DND-41 (cell line): Measurements from ENCODE around the gene CCDC68.

Experiments
- ATAC-seq: fragments of 200-7000 bp; cut with Tn5 transposase; 3 replicates; pipeline ENCODE4 v1.9.1; 2021; ENCODE audit warnings: low read depth; ENCODE audit not compliant: insufficient read depth
- DNase-seq: peaks from one replicate; pipeline ENCODE4 v3.0.0-alpha.2; 2020
- H2AFZ ChIP-seq: 2 replicates; pipeline ENCODE4 v1.6.0; 2012; ENCODE audit warnings: low read depth, low read length
- H3K27ac ChIP-seq: 2 replicates; pipeline ENCODE4 v1.5.1; 2012; ENCODE audit warnings: low read length, inconsistent platforms
- H3K27me3 ChIP-seq: fragments of 200-600 bp; sonication (generic); 2 replicates; pipeline ENCODE4 v1.6.0; 2012; ENCODE audit warnings: low read length, mild to moderate bottlenecking, inconsistent platforms; ENCODE audit not compliant: insufficient read depth, poor library complexity
- H3K36me3 ChIP-seq: 2 replicates; pipeline ENCODE4 v1.5.1; 2012; ENCODE audit warnings: low read length, inconsistent platforms; ENCODE audit not compliant: insufficient read depth
- H3K4me1 ChIP-seq: 2 replicates; pipeline ENCODE4 v1.5.1; 2012; ENCODE audit warnings: mild to moderate bottlenecking, low read length; ENCODE audit not compliant: insufficient read depth
- H3K4me2 ChIP-seq: 2 replicates; pipeline ENCODE4 v1.6.0; 2012; ENCODE audit warnings: mild to moderate bottlenecking, moderate library complexity, low read length, inconsistent platforms; ENCODE audit not compliant: insufficient read depth
- H3K4me3 ChIP-seq, 2 experiments: fragments of 200-600 bp in 1 of 2; shearing (Covaris generic) in 1 of 2; 2 replicates each; pipeline ENCODE4 v1.5.1; 2012 to 2016; ENCODE audit warnings: inconsistent platforms in 2 of 2, low read length in 2 of 2, mild to moderate bottlenecking in 2 of 2, low read depth in 1 of 2, moderate library complexity in 1 of 2
- H3K79me2 ChIP-seq: 2 replicates; pipeline ENCODE4 v1.6.0; 2012; ENCODE audit warnings: low read length, inconsistent platforms; ENCODE audit not compliant: insufficient read depth
- H3K9ac ChIP-seq: 2 replicates; pipeline ENCODE4 v1.6.0; 2012; ENCODE audit warnings: low read depth, mild to moderate bottlenecking, inconsistent platforms, low read length, moderate library complexity
- H3K9me3 ChIP-seq: 2 replicates; pipeline ENCODE4 v1.5.1; 2012; ENCODE audit warnings: low read length, moderate library complexity, mild to moderate bottlenecking, inconsistent platforms; ENCODE audit not compliant: insufficient read depth, severe bottlenecking
- H4K20me1 ChIP-seq: 2 replicates; pipeline ENCODE4 v1.6.0; 2012; ENCODE audit warnings: low read length; ENCODE audit not compliant: insufficient read depth
- EZH2 ChIP-seq: IDR thresholded peaks from 3 replicates; pipeline ENCODE4 v1.6.1; 2012; ENCODE audit warnings: borderline replicate concordance, low read depth, mild to moderate bottlenecking, moderate library complexity, low read length, inconsistent platforms; ENCODE audit not compliant: severe bottlenecking
- TF ChIP-seq, protein P1 (sequence below): IDR thresholded peaks from 2 replicates; pipeline ENCODE4 v1.5.1; 2012; ENCODE audit warnings: borderline replicate concordance, low read length, moderate library complexity, mild to moderate bottlenecking; ENCODE audit not compliant: poor library complexity, severe bottlenecking; ENCODE audit errors: extremely low read depth

CCDC68 gene

GRCh38 chr18:54878659-54879358 is 80.5 kb downstream of the CCDC68 start:
- Histone ChIP-seq H3K9me3 (no peaks in the 10 kb centered on the region), H4K20me1 (no peaks in the 10 kb centered on the region), H2AFZ (no peak overlapping the region), H3K4me3 (no peak overlapping the region), H3K36me3 (no peaks in the 10 kb centered on the region), H3K79me2 (no peaks in the 10 kb centered on the region), H3K27ac (no peak overlapping the region), H3K4me2 (no peak overlapping the region), H3K4me1 (peaks cover 3% of the 10 kb centered on the region; the same call in 1 of the 2 replicates), H3K9ac (no peak overlapping the region), H3K27me3 (no peaks in the 10 kb centered on the region)
- ATAC-seq, result no peak
- TF ChIP-seq EZH2, result no peak
- TF ChIP-seq, protein P1, sequence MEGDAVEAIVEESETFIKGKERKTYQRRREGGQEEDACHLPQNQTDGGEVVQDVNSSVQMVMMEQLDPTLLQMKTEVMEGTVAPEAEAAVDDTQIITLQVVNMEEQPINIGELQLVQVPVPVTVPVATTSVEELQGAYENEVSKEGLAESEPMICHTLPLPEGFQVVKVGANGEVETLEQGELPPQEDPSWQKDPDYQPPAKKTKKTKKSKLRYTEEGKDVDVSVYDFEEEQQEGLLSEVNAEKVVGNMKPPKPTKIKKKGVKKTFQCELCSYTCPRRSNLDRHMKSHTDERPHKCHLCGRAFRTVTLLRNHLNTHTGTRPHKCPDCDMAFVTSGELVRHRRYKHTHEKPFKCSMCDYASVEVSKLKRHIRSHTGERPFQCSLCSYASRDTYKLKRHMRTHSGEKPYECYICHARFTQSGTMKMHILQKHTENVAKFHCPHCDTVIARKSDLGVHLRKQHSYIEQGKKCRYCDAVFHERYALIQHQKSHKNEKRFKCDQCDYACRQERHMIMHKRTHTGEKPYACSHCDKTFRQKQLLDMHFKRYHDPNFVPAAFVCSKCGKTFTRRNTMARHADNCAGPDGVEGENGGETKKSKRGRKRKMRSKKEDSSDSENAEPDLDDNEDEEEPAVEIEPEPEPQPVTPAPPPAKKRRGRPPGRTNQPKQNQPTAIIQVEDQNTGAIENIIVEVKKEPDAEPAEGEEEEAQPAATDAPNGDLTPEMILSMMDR, result no peak
- DNase-seq, result no peak

GRCh38 chr18:54878159-54878622 is 81.1 kb downstream of the CCDC68 start:
- Histone ChIP-seq H3K4me3 (no peak overlapping the region), H3K9ac (no peak overlapping the region)
- ATAC-seq, result no peak

DNA sequence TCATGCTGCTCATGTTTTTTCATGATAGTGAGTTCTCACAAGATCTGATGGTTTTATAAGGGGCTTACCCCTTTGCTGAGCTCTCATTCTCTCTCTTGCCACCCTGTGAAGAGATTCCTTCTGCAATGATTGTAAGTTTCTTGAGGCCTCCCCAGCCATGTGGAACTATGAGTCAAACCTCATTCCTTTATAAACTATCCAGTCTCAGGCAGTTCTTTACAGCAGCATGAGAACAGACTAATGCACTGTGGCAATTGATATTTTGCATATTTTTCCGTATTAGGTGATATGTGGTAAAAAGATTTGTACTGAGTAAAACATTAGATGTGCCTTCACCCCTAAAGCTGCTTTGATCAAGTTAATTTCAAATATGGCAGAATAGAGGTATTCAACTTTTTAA is 82.2 kb downstream of the CCDC68 start:
- no peak overlapping the region for H3K4me3 ChIP-seq
- no peaks in the 10 kb centered on the region for H3K36me3 ChIP-seq
- no peak overlapping the region for H3K4me2 ChIP-seq
- DNase-seq (no peak), ATAC-seq (no peak)
- H3K4me1 ChIP-seq, result peaks cover 15% of the 10 kb centered on the region
- no peak overlapping the region for H2AFZ ChIP-seq
- H3K27ac ChIP-seq, result no peak overlapping the region
- no peak for TF ChIP-seq EZH2
- TF ChIP-seq, protein P1, result no peak
- H3K79me2 ChIP-seq, result no peaks in the 10 kb centered on the region
- H3K9ac ChIP-seq, result no peak overlapping the region
- no peaks in the 10 kb centered on the region for H4K20me1 ChIP-seq
- no peaks in the 10 kb centered on the region for H3K9me3 ChIP-seq
- no peaks in the 10 kb centered on the region for H3K27me3 ChIP-seq

More at GRCh38 chr18:54878159-54878622, 81.1 kb downstream of the CCDC68 start:
- H4K20me1 ChIP-seq, result no peaks in the 10 kb centered on the region
- peaks cover 9% of the 10 kb centered on the region for H3K4me1 ChIP-seq
- DNase-seq, result no peak
- H3K9me3 ChIP-seq, result no peaks in the 10 kb centered on the region
- no peak for TF ChIP-seq EZH2
- TF ChIP-seq, protein P1, result no peak
- H3K79me2 ChIP-seq, result no peaks in the 10 kb centered on the region
- no peak overlapping the region for H2AFZ ChIP-seq
- H3K27ac ChIP-seq, result no peak overlapping the region
- H3K27me3 ChIP-seq, result no peaks in the 10 kb centered on the region
- no peak overlapping the region for H3K4me2 ChIP-seq
- H3K36me3 ChIP-seq, result no peaks in the 10 kb centered on the region
